ENCODE results near the gene RNU4-1. TPM values are rescaled to one million over a fixed set of nuclear protein-coding genes. Genes with fewer than 3 reads are reported as not detected.
A peak's percentile ranks its signal among the peaks of the same experiment; 100 is the strongest.

RNU4-1 gene
- total RNA-seq, 1 experiment from 2014 or later = 2,436 TPM

GRCh38 chr12:120283318-120283717 lies 9.7 kb downstream of the RNU4-1 start:
- no peaks in the 10 kb centered on the region; the same call in 1 of the 2 replicates for H3K27me3 Mint-ChIP-seq (ENCODE audit: low read depth)
- peaks cover 11% of the 10 kb centered on the region for H3K4me1 Mint-ChIP-seq
- TF ChIP-seq ATF1 (CRISPR knock-in tag; IDR thresholded peaks at IDR 0.05) (no peak), ATF2 (CRISPR knock-in tag; IDR thresholded peaks at IDR 0.05; ENCODE audit: borderline replicate concordance, low read depth) (no peak), NR1H2 (CRISPR knock-in tag; IDR thresholded peaks at IDR 0.05) (no peak), ZSCAN18 (CRISPR knock-in tag; IDR thresholded peaks at IDR 0.05) (no peak), FOXP1 (CRISPR knock-in tag; IDR thresholded peaks at IDR 0.05; ENCODE audit: borderline replicate concordance) (no peak)
- no peak overlapping the region for H3K27ac Mint-ChIP-seq
- ATAC-seq = peak; percentile 79
- H3K9me3 Mint-ChIP-seq = peaks cover 5% of the 10 kb centered on the region
- H3K4me3 Mint-ChIP-seq = no peak overlapping the region
- ChIA-PET POLR2A (interaction anchor here (1.0 to 2.2 kb wide), 3 partner anchors 8 to 48 kb away, joined by 3 to 15 read pairs (median 4); partner anchors contain the start of gene RNU4-2), CTCF (interaction anchor here (1.0 to 7.0 kb wide), 6 partner anchors 18 to 82 kb away, joined by 4 to 50 read pairs (median 6); partner anchors contain the start of genes PXN, RPLP0 and SIRT4)
- DNase-seq (ENCODE audit: low spot score) = no peak
- H3K36me3 Mint-ChIP-seq = peaks cover 4% of the 10 kb centered on the region

- H3K4me1 Mint-ChIP-seq = peaks cover 6% of the 10 kb centered on the region
- POLR2A ChIA-PET = no interaction called here
- CTCF ChIA-PET = no interaction called here
- DNase-seq (ENCODE audit: low spot score) = no peak
- peaks cover 8% of the 10 kb centered on the region for H3K36me3 Mint-ChIP-seq
- H3K9me3 Mint-ChIP-seq = peaks cover 9% of the 10 kb centered on the region
- TF ChIP-seq AR (CRISPR knock-in tag; IDR thresholded peaks at IDR 0.05) (no peak), ZNF532 (CRISPR knock-in tag; IDR thresholded peaks at IDR 0.05; ENCODE audit: borderline replicate concordance) (no peak), ZNF121 (CRISPR knock-in tag; IDR thresholded peaks at IDR 0.05) (no peak), TP53 (CRISPR knock-in tag; IDR thresholded peaks at IDR 0.05) (no peak), E2F1 (CRISPR knock-in tag; IDR thresholded peaks at IDR 0.05) (no peak), ZNF425 (CRISPR knock-in tag; conservative IDR thresholded peaks at IDR 0.05) (no peak)
- no peaks in the 10 kb centered on the region; the same call in 1 of the 2 replicates for H3K27me3 Mint-ChIP-seq (ENCODE audit: low read depth)
- no peak overlapping the region for H3K27ac Mint-ChIP-seq
- H3K4me3 Mint-ChIP-seq = no peak overlapping the region
- ATAC-seq = no peak
Observed at GRCh38 chr12:120278137-120279069, 14.6 kb downstream of the RNU4-1 start.

All from WTC11 (cell line).